HG03558 (cell line): ENCODE measurements around the gene RIMS4.

ENCODE experiments used
- ATAC-seq: cut with Tn5 transposase; IDR thresholded peaks from one replicate; pipeline ENCODE4 v1.9.1; 2021; ENCODE audit warnings: moderate number of reproducible peaks; ENCODE audit not compliant: unreplicated experiment; ENCODE audit errors: extremely low read depth

Gene RIMS4

GRCh38 chr20:44705364-44706094 is 104.8 kb downstream of the RIMS4 start:
- ATAC-seq = no peak

GRCh38 chr20:44704551-44704971 is 105.8 kb downstream of the RIMS4 start:
- no peak for ATAC-seq

GRCh38 chr20:44703956-44704488 is 106.3 kb downstream of the RIMS4 start:
- no peak for ATAC-seq

- no peak for ATAC-seq
Measured at GRCh38 chr20:44703183-44703925, 107.0 kb downstream of the RIMS4 start.

- ATAC-seq = no peak
Measured at GRCh38 chr20:44702776-44703175, 107.6 kb downstream of the RIMS4 start.

- no peak for ATAC-seq
Measured at GRCh38 chr20:44701858-44702256, 108.5 kb downstream of the RIMS4 start.
